Measurements from ENCODE around the gene TFEB. TPM values are rescaled to one million over a fixed set of nuclear protein-coding genes. Genes with fewer than 3 reads are reported as not detected.

TFEB gene
- polyA plus RNA-seq, 1 experiment = 3.9 TPM

DNA sequence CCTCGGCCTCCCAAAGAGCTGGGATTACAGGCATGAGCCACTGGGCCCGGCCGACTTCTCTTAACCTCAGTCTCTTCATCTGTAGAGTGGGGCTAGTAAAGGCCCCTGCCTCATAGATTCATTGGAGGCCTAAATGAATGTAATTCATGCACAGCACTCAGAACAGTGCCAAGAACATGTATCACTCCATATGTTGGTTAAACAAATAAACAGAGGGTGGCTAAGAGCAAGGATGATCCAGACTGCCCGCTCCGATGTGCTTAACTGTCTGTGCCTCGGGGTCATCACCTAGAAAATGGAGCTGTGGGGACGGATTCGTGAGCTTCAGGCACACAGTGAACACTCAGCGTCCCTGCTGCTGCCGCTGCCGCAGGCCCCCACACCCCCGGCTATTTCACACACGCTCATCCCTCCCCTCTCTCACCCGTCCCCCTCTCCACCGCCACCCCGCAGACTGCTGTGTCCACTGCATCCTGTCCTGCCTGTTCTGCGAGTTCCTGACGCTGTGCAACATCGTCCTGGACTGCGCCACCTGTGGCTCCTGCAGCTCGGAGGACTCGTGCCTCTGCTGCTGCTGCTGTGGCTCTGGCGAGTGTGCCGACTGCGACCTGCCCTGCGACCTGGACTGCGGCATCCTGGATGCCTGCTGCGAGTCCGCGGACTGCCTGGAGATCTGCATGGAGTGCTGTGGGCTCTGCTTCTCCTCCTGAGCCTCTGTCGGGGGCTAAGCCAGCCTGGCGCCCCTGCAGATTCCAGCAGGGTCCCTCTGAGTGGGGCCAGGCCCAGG, 82.3 kb downstream of the TFEB start:
- TF ChIP-seq, protein P1, sequence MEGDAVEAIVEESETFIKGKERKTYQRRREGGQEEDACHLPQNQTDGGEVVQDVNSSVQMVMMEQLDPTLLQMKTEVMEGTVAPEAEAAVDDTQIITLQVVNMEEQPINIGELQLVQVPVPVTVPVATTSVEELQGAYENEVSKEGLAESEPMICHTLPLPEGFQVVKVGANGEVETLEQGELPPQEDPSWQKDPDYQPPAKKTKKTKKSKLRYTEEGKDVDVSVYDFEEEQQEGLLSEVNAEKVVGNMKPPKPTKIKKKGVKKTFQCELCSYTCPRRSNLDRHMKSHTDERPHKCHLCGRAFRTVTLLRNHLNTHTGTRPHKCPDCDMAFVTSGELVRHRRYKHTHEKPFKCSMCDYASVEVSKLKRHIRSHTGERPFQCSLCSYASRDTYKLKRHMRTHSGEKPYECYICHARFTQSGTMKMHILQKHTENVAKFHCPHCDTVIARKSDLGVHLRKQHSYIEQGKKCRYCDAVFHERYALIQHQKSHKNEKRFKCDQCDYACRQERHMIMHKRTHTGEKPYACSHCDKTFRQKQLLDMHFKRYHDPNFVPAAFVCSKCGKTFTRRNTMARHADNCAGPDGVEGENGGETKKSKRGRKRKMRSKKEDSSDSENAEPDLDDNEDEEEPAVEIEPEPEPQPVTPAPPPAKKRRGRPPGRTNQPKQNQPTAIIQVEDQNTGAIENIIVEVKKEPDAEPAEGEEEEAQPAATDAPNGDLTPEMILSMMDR (IDR thresholded peaks at IDR 0.05; ENCODE audit: low read depth, low read length) = no peak
- Histone ChIP-seq H3K27me3 (ENCODE audit: control insufficient read depth, insufficient read depth, low read length) (peaks cover 26% of the 10 kb centered on the region), H3K9me3 (ENCODE audit: control insufficient read depth, insufficient read depth, low read length) (no peaks in the 10 kb centered on the region; the same call in 1 of the 2 replicates), H3K4me3 (ENCODE audit: low read depth, low read length) (no peak overlapping the region), H3K27ac (ENCODE audit: low read depth, low read length) (no peak overlapping the region)
- DNase-seq (ENCODE audit: low read depth, low spot score) = no peak
- ChIA-PET POLR2A (no interaction called here), CTCF (interaction anchor here (0.6 to 1.2 kb wide), 2 partner anchors 31 to 173 kb away, joined by 3 read pairs; no protein-coding TSS in a partner anchor)

DNA sequence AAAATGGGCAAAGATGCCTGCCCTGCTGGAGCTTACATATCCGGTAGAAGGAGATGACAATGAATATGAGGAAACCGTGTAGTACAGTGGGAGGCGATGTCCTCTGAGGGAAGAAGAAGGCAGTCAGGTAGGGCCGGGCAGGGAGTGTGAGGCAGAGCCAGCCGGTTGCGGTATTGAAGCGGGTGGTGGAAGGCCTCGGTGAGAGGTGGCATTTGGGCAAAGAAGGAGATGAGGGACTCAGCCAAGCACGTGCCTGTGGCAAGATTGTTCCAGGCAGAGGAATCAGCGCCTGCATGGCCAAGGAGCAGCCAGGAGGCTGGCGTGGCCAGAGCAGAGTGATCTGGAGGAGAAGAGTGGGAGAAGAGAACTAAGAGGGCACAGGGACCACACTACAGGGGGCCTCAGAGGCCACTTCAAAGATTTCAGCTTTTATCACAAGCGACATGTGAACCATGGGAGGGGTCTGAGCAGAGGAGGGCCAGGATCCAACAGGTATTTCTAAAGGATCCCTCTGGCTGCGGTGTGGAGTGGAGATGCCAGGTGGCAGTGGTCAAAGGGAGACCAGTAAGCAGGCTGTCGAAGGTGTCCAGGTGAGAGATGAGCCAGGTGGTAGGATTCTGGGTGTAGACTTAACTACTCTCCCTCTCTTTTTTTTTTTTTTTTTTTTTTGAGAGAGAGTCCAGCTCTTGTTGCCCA, 83.3 kb downstream of the TFEB start:
- DNase-seq (ENCODE audit: low read depth, low spot score) = no peak
- POLR2A ChIA-PET = interaction anchor here (0.6 kb wide), 1 partner anchor 244 kb away, joined by 3 read pairs; no protein-coding TSS in a partner anchor
- Histone ChIP-seq H3K4me3 (ENCODE audit: low read depth, low read length) (no peak overlapping the region), H3K27ac (ENCODE audit: low read depth, low read length) (no peak overlapping the region), H3K9me3 (ENCODE audit: control insufficient read depth, insufficient read depth, low read length) (no peaks in the 10 kb centered on the region; the same call in 1 of the 2 replicates), H3K27me3 (ENCODE audit: control insufficient read depth, insufficient read depth, low read length) (peaks cover 23% of the 10 kb centered on the region)
- CTCF ChIA-PET = interaction anchor here (0.6 to 1.2 kb wide), 3 partner anchors 32 to 172 kb away, joined by 3 read pairs; no protein-coding TSS in a partner anchor
- TF ChIP-seq, protein P1 (IDR thresholded peaks at IDR 0.05; ENCODE audit: low read depth, low read length) = no peak

DNA sequence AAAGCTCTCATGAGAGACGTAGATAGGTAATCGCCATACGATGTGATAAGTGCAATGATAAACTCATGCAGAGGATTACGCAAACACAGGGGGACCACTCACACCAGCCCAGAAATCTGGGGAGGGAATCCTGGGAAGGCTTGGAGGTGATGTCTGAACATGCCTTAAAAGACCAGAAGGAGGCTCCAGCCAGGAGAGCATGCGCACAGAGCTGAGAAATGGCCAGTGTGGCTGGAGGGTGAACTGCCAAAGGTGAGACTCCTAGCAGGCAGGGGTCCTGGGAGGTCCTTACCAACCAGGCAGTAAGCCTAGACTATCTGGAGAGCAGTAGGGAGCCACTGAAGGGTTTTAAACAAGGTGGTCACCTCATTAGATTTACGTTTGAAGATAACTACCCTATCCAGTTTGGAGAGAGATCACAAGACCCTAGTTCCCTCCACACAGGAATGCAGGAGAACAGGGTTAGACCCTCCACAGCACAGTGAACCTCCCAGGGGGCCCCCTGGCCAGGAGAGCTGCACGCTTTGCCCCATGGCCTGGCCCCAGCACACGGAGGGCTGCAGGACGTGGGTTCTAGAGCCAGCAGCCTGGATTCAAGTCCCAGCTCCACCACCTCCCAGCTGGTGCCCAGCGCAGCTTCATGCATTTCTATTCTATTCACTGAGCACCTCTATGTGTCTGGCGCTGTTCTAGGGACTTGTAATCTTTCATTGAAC, 84.0 kb downstream of the TFEB start:
- Histone ChIP-seq H3K27me3 (ENCODE audit: control insufficient read depth, insufficient read depth, low read length) (peaks cover 24% of the 10 kb centered on the region), H3K27ac (ENCODE audit: low read depth, low read length) (no peak overlapping the region), H3K4me3 (ENCODE audit: low read depth, low read length) (no peak overlapping the region), H3K9me3 (ENCODE audit: control insufficient read depth, insufficient read depth, low read length) (no peaks in the 10 kb centered on the region; the same call in 1 of the 2 replicates)
- DNase-seq (ENCODE audit: low read depth, low spot score) = no peak
- POLR2A ChIA-PET = interaction anchor here (0.6 kb wide), 1 partner anchor 243 kb away, joined by 3 read pairs; no protein-coding TSS in a partner anchor
- TF ChIP-seq, protein P1 (IDR thresholded peaks at IDR 0.05; ENCODE audit: low read depth, low read length) = no peak
- CTCF ChIA-PET = interaction anchor here (0.6 to 0.9 kb wide), 2 partner anchors 15 to 49 kb away, joined by 3 read pairs; no protein-coding TSS in a partner anchor

DNA sequence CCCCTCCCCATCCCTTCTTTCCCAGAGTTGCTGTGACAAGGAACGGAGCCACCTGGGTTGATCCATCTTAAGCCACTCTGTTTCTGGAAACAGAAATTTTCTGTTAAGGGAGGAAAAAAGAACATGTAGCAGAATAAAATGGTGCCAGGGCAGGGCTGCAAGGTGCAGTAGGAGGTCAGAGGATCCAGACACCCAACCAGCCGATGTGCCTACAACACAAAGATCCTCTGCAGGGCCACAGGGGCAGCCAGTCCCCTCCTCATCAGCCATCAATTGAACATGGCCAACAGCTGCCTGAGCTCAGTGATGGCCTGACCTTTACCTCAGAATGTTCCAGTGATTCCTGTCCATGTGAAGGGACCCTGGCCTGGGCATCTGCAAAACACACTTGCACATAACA, 85.3 kb downstream of the TFEB start:
- H3K27me3 ChIP-seq (ENCODE audit: control insufficient read depth, insufficient read depth, low read length) = peaks cover 35% of the 10 kb centered on the region
- DNase-seq (ENCODE audit: low read depth, low spot score) = no peak
- no peak overlapping the region for H3K4me3 ChIP-seq (ENCODE audit: low read depth, low read length)
- ChIA-PET POLR2A (no interaction called here), CTCF (interaction anchor here (0.7 to 1.2 kb wide), 2 partner anchors 180 to 185 kb away, joined by 3 read pairs; no protein-coding TSS in a partner anchor)
- no peak overlapping the region for H3K27ac ChIP-seq (ENCODE audit: low read depth, low read length)
- H3K9me3 ChIP-seq (ENCODE audit: control insufficient read depth, insufficient read depth, low read length) = no peaks in the 10 kb centered on the region; the same call in 1 of the 2 replicates
- TF ChIP-seq, protein P1 (IDR thresholded peaks at IDR 0.05; ENCODE audit: low read depth, low read length) = no peak
